GM18907 (cell line): ENCODE data around the gene KDM5B.
"Not testable (repeated sequence)": the region's sequence is repeated elsewhere in the genome, so short reads cannot be mapped to it uniquely, and the experiment has no call there.

Experiments
- ATAC-seq: cut with Tn5 transposase; IDR thresholded peaks from one replicate; pipeline ENCODE4 v1.9.1; 2021; ENCODE audit warnings: mild to moderate bottlenecking, moderate library complexity; ENCODE audit not compliant: unreplicated experiment

The KDM5B gene

GRCh38 chr1:202716654-202717053 lies 91.6 kb downstream of the KDM5B start:
- no peak for ATAC-seq

- not testable (repeated sequence) for ATAC-seq
Measured at GRCh38 chr1:202714202-202714601, 94.0 kb downstream of the KDM5B start.

DNA sequence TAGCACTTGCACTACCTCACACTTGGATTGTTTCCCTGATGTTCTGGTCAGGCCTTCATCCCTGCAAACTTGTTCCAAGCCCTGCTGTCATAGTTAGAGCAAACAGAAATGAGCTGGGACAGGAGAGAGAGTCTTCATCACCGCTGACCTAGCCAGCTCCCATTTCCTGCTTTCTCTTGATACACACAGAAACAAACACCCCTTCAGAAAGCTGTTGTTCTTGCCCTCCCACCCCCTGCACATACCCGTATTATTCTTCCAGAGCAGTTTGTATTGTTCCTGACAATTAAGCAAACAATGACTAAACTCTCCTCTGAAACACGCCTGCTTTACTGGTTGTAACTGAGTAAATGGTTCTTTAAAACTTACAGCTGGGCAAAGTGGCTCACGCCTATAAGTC lies 95.1 kb downstream of the KDM5B start:
- no peak for ATAC-seq

DNA sequence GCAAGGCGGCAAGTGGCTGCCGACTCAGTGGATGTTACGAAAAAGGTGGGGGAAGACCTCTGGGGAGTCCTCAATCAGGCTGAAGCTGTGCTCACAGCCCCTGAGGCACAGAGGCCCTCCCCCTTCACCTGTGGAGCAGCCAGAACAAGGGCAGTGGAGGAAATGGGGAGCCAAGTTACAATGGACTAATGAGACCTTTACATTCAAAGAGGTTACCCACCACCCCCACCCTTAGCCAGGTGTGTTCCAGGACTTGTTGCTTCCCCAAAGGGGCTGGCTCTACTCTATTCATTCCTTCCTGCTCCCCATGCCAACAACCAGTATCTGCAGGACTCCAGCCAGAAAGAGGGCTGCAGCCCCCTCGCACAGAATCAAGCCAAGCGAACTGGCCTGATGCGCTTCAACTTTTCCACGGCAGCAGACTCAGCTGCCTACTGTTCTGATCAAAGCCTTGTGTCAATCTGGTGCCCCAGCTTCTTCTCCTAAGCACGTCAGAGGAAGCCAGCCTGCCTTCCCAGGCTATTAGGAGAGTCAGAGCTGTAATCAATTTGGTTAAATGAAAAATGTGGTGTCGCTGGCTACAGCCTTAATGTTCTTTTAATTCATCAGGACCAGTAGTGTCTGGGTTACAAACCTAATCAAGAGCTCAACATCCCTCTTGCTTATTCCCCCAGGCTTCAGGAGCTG lies 96.1 kb downstream of the KDM5B start:
- ATAC-seq: no peak

DNA sequence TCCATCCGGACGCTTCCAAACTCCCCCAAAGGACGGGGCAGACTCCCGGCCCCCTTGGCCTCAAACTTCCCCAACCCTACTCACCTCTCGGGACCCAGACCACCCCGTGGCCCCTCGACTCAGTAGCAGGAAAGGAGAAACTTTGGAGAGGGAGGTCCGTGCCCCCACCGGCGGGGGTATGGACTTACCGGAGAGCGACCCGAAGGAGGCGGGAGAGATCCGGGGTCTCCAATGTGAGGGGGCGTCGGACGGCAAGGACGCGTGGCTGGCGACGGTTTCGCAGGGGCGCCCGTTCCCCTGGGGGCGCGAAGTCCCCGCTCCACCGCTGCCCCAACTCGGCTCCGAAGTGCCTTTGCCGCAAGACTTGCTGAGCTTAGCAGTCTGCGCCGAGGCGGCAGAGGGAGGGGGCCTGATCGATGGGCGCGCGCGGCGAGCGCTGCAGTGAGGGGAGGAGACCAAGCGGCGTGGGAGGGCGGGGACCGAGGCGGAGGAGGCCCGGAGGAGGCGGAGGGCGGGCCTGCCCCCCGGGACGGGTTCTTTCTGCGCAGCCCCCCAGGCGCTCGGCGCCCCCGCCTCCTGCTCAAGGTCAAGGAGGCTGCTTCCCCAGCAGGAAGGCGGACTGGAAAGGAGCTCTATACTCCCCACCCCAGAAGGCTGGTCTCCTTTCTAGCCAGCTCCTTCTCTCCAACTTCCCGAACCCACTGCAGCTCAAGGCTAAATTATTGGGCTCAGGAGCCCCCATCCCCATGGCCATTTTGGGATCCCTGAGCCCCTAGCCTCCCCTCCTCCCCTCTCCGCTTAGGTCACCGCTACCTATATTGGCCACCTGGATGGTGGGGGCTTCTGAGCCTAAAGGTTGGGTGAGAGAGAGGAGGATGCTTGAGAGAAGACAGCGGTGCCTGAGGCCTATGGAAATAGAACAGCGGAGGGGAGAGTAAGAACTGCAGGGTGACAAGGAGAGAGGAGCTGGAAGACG lies 97.9 kb downstream of the KDM5B start, which contains the start of gene SYT2:
Gene SYT2, minus strand, starts transcription at position 385 of the 976 bp plus-strand sequence. CDS start 104,682 bp downstream, outside the sequence.
- no peak for ATAC-seq

DNA sequence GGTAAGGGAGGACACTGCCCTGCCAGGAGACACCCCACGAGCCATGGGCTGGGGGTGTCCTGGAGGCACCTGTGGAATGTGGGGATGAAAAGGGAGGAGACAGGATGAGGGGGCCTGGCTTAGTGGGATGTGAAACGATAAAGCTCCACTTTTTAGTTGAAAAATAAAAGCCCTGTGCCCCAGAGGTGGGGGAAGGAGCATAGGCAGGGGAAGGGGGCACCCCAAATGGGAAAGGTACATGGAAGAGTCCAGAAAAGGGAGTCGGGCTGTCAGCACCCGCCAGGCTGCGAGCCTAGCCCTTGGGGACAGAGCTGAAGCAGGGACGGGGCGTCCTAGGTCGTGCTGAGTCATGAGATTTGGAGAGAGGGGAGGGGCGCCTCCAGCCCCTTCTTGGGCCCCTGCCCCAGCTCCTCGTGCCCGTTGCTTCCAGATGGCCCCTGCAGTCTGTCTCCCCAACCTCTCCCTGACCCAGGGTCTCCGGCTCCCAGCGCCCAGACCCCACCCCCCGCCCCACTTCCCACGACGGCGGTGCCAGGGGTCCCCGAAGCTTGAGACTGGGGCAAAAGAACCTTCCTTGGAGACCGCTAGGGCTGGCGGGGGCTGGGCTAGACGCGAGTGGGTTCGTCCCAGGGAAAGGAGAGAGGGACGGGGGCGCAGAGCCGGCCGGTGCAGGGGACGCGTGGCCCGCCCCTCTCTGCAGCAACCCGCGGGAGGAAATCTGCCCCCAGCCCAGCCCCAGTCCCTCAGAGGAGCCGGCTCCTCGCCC lies 98.8 kb downstream of the KDM5B start:
- no peak for ATAC-seq

DNA sequence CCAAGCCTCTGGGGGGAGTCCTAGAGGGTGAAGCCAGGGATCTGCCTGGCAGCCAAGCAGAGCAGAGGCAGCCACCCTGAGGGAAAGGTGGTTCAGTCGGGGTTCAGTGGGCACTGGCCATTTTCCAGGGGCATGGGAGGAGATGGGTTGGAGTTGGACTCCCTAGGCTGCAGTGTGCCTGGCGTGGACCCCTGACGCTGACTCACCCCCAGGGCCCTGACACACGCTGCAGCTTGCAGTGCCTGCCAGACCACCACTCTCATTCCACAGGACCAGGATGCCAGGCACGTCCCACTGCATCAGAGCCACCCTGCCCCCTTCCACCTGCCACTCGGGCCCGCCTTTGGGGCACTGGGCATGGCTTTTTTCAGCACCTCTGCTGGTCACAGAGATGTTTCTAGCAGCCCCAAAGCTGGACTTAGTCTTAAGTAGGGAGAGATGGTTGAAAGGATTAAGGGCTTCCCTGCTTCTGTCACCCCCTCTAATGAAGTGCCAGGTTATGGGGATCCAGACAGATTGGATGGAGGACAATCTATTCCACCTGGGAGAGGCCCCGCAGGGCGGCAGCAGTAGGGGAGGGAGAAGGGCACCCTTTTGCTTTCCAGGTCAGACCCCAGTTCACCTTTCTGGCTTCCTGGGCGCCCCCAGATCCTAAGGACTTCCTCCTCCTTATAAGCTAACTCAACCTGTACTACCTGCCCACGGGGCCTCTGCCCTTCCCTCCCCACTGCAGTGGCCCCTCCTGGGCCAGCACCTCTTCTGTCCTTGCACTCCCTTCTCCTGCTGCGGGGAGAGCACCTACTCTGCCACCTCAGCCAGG lies 99.6 kb downstream of the KDM5B start:
- ATAC-seq: no peak

- no peak for ATAC-seq
Measured at GRCh38 chr1:202706851-202707250, 101.4 kb downstream of the KDM5B start.

- ATAC-seq: no peak
Measured at GRCh38 chr1:202704601-202705000, 103.6 kb downstream of the KDM5B start.

GRCh38 chr1:202703191-202703590 lies 105.0 kb downstream of the KDM5B start:
- ATAC-seq: no peak

- ATAC-seq: no peak
Measured at GRCh38 chr1:202702088-202702487, 106.1 kb downstream of the KDM5B start.

DNA sequence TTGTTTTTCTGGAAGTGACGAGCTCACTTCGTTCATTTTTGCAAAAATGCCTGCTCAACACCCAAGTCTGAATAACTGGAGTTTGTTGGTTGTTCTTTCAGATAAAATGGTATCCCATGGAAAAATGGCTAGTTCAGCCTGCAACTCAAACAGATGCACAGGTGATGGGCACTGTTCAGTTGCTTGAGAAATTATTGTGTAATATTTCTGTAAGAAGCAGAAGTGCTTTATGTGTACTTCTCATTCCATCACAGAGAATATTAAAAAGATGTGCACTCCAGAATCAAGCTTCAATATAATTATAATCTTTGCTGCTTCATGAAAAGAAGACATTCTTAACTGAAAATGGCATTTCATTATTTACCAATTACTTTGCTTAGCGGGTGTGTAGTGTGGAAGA lies 107.0 kb downstream of the KDM5B start:
- no peak for ATAC-seq

DNA sequence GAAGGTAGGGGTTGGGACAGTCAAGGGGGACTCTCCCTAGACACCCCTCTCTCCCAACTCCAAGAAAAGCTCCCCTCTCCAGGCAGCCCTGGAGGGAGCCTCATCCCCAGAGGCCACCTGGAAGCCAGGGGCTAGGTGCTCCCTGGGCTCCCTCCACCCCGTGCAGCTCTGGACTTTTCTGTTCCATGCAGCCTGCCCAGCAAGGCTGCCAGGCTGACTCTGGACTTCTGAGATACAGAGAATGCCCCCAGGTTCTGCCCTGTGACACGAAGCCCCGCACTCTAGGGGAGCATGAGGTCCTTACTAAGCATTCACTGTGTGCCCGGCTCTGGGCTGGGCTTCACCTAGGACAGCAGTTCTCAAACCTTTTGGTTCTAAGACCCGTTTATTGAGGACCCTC lies 108.2 kb downstream of the KDM5B start:
- ATAC-seq: no peak

GRCh38 chr1:202698276-202698675 lies 109.9 kb downstream of the KDM5B start:
- ATAC-seq: no peak

GRCh38 chr1:202697038-202697437 lies 111.2 kb downstream of the KDM5B start:
- no peak for ATAC-seq

- no peak for ATAC-seq
Measured at GRCh38 chr1:202694314-202694713, 113.9 kb downstream of the KDM5B start.

DNA sequence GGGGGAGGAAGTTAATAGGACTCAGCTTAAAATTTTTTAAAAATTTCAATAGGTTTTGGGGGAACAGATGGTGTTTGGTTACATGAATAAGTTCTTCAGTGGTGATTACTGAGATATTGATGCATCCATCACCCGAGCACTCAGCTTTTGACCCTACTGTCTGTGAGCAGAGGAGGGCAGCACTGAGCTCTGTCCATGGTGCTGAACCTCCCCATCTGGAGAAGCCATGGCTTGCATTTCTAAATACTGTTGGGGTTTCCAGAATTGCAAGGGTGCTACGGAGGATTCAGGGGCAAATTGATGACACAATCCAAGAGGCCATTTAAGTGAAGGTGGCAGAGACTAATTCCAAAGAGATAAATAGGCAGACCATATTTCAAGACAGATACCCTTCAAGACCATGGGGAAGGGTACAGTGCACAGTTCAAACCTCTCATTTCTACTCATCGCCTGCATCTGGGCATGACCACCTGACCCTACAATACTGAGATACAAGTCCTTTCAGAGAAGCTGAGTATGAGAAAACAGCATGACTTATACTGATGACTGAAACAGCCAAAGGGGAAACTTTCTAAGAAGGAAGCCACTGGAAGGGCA lies 115.2 kb downstream of the KDM5B start:
- no peak for ATAC-seq

GRCh38 chr1:202691816-202692215 lies 116.4 kb downstream of the KDM5B start:
- no peak for ATAC-seq

DNA sequence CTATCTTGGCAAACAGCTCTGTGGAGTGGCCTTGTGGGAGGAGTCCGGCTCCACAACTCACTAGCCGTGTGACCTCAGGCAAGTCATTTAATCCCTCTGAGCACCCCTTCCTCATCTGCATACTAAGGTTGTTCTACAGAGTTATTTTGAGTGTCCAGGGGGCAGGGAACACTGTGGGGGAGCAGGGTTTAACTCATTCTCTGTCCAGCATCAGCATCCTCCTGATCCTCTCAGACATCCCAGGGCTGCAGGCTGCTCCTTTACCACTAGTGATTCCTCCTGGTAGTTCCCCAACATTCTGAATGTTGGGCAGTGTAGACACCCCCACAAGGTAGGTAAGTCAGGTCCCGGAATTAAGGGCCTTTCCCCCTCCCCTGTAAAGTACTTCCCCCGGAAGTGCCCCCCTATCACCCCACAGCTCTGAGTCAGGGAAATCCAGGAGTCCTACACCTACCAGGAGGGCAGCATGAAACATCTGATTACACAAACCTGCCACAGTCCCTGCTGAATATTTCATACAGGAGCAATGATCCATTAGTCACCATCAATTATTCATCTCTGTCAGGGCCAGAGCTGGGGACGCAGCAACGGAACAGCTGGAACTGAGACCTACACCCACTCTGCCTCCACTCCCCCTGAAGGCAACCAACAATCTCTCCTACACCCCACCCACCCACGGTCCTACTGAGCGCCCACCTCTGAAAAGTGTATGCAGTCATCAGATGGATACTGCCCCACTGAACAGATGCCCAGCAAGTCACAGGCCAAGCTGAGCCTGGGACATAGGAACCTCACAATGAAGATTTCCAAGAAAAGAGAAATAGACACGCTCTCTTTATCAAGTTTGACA lies 118.5 kb downstream of the KDM5B start:
- no peak for ATAC-seq
